Superior temporal gyrus (tissue), 1 donor: Measurements from ENCODE around the gene C2CD2L.
A peak's percentile ranks its signal among the peaks of the same experiment; 100 is the strongest.
"Not testable (repeated sequence)": the region's sequence is repeated elsewhere in the genome, so short reads cannot be mapped to it uniquely, and the experiment has no call there.

ENCODE experiments used
- DNase-seq: peaks from one replicate; pipeline ENCODE4 v3.0.0-alpha.2; 2016; ENCODE audit errors: extremely low spot score

The C2CD2L gene

GRCh38 chr11:119093942-119094815, 13.0 kb upstream of the C2CD2L start:
- peak; percentile 29 for DNase-seq

DNA sequence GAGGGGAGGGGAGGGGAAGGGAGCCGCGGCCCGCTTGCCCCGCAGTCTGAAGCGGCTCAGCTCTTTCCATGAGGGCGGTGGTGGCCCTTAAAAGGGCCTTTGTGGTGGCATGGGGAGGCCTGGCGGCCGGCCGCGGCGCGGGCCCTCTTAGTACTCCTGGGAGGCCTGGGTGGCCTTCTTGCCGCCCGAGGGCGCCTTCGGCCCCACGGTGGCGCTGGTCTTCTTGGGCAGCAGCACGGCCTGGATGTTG, 12.4 kb upstream of the C2CD2L start:
- peak; percentile 81 for DNase-seq

DNA sequence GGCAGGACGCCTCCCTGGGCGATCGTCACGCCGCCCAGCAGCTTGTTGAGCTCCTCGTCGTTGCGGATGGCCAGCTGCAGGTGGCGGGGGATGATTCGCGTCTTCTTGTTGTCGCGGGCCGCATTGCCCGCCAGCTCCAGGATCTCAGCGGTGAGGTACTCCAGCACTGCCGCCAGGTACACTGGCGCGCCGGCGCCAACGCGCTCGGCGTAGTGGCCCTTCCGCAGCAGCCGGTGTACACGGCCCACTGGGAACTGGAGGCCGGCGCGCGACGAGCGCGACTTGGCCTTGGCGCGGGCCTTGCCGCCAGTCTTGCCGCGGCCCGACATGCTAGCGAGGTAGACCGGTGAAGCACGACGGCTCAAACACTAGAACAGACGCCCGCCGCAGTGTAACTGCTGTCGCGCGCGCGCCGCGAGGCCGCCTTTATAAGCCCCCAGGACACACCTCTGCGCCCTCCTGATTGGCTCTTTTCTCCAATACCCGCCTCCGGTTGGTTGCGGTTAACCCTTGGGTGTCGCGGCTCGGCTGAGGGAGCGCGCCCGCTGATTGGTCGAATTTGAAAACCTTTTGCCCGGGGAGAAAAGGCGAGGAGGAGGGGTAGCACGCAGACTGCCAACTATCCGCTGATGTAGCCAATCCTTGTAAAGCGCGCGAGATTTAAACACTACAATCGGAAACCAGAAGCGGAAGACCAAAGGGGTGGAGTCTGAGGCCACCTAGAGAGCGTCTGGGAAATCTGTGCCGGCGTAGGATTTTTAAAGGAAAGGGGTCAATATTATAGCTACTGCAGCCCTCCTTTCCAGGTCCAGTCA, 11.9 kb upstream of the C2CD2L start:
- DNase-seq, result peak; percentile 100

DNA sequence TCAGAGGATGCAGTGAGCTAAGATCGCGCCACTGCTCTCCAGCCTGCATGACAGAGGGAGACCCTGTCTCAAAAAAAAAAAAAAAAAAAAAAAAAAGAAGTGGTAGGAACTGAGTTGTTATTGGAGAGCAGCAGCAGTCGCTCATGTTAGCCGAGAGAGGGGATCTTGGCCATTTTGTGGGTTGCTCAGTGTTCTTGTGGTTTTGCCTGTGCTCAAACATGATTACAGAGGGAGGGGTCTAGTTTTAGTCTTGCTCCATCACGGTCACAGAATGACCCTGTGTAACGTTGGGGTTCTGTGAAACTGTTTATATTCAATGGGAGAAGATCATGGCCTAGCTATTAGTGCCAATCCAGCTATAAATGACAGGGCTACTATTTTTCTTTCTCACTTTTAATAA, 7.4 kb upstream of the C2CD2L start:
- DNase-seq, result no peak

DNA sequence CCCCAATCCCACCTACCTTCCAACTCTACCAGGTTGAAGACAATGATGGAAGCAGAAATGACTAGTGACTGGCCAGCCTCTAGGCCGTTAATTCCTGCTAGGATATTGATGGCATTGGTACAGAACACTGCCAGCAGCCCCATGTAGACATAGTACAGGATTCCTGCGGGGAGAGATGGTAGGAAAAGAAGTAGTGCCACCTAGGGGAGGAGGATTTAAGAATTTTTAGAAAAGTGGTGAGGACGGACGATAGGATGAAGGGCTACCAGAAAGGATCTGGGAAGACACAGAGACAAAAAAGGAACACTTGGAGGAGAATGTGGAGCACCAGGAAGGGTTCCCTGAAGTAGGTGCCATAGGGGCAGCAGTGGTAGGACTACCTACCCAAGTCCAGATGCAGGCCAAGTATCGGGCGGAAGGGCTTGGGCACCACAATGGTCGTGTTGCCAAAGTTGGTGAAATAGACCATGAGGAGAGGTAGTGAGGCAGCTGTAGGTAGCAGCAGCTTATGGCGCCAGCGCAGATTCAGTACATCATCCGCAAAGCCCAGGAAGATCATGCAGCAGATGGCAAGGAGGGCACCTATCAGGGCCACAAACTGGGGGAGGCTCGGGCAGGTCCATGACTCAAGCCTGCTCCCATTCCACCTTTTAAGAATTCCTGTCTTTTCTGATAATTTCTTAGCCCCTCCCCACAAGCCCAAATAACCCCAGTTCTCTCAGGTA, 6.7 kb upstream of the C2CD2L start:
- peak; percentile 37 for DNase-seq

GRCh38 chr11:119100994-119101758, 6.0 kb upstream of the C2CD2L start:
- no peak for DNase-seq

DNA sequence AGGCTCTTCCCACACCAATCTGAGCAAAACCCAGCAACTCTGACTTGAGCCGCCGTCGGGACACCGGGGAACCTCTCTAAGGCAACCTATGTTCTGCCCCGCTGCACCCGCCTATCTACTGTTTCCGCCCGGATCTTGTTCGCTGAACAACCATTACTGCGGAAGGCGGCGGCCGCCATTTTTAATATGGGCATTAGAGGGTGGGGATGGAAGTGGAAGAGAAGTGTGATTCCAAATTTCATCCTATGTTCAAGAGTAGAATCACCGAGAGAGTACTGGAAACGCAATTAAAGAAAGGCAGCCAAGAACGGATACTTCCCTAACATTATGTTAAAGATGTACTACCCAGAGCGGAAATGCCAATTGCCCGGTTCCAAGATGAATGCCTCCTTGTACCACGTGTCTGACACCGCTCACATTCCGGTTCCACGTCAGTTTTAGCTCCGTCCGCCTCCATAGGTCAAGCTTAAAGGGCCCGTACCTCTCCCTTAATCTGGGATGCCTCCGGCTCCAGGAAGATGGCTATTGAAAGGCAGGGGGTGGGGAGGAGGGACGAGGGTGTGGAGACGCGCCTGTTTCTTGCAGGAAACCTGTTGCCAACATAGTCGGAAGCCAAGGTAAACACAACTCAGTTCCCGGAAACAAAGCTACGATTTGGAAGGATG, 5.3 kb upstream of the C2CD2L start, which contains the start of gene DPAGT1:
DPAGT1 (minus strand) TSS at position 95 of the 665 bp plus-strand sequence. CDS start 198 bp downstream, outside the sequence.
- peak; percentile 98 for DNase-seq

DNA sequence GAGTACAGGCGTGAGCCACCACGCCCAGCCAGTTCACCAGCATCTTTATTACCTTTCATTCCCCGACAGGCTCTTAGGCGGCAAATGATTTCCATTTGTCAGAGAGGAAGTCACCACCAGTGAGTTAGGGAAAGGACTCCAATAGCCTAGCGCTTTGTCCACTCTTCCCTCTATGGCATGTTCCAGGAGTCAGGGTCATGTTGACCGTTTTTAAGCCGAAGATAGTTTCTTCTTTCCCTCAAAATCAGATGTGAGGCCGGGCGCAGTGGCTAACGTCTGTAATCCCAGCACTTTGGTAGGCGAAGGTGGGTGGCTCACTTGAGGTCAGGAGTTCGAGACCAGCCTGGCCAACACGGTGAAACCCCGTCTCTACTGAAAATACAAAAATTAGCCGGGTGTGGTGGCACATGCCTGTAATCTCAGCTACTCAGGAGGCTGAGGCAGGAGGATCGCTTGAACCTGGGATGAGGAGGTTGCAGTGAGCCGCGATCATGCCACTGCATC, 3.9 kb upstream of the C2CD2L start:
- DNase-seq, result not testable (repeated sequence)

DNA sequence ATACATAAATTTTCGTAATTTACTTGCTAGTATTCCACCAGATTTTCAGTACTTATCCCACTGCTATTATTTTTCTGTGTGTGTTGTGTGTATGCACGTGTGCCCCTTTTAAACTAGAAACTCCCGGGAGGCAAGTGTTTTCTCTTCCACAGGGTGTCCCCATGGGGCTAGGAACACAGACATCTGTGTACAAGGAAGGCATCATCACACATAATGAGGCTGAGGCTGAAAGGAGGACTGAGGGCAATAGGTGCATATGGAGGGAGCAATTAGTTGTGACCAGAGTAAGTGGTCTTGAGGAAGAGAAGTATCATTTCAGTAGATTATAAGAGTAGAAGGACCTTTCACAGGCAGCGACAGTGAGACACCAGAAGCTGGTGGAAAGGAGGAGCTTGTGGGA, 3.4 kb upstream of the C2CD2L start:
- peak; percentile 31 for DNase-seq

- no peak for DNase-seq
These were observed 498 bp downstream of the C2CD2L start for GRCh38 chr11:119107538-119108145.

- DNase-seq, result no peak
These were observed 1.2 kb downstream of the C2CD2L start for GRCh38 chr11:119108146-119108856.

DNA sequence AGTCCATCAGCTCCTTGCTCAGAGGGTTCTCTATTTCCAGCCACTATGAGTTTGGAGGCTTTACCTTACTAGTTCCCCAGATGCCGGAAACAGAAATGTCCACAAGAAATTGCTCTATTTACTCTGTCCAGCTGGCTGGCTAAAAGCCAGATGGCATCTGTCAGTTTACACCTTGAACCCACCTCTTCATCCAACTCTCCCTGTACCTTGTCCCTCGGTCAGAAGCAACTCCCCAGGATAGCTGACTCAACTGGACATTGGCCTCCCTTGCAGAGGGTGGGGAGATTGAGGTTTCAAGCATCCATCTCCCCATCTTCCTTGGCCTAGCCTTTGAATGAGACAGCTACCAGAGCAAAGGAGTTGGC, 1.7 kb downstream of the C2CD2L start:
- DNase-seq, result no peak

GRCh38 chr11:119109843-119110242, 2.7 kb downstream of the C2CD2L start:
- no peak for DNase-seq

DNA sequence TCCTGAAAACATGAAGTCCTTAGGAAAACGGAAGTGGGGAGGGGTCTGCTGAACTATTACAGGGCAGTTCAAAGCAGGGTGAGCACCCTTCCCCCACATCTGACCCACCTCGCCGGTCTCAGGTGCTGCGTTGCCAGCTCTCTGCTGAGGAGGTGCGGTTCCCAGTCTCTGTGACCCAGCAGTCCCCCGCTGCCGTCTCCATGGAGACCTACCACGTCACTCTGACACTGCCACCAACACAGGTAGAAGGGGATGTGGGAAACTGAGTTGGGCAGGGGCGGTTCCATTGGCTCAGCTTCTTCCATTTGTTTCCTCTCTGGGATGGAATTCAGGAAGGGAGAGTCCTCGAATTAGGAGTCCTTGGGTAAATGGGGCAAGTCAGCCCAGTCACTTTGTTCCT, 3.3 kb downstream of the C2CD2L start:
- no peak for DNase-seq

- no peak for DNase-seq
These were observed 4.3 kb downstream of the C2CD2L start for GRCh38 chr11:119111361-119111925.

- DNase-seq, result no peak
These were observed 5.3 kb downstream of the C2CD2L start for GRCh38 chr11:119112314-119113020.

GRCh38 chr11:119113716-119114115, 6.6 kb downstream of the C2CD2L start:
- no peak for DNase-seq

DNA sequence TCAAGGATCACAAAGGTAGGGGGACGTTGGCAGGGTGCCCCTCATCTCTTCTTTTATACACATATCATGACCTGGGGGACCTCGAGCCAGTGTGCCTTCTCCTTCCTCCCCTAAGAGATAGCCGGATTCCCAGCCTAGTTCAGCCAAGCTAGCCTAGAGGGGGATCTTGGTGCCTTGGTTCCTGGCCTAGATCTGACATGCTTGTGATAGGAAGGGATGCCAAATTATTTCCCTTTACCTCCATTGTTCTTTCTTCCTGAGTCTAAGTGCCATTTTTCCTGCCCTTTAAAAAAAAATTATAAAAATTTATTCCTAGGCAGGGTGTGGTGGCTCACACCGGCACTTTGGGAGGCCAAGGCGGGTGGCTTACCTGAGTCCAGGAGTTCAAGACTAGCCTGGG, 7.2 kb downstream of the C2CD2L start:
- no peak for DNase-seq
